Measurements from ENCODE around the gene FGFBP1. TPM values are rescaled to one million over a fixed set of nuclear protein-coding genes. Genes with fewer than 3 reads are reported as not detected.

The FGFBP1 gene
- total RNA-seq, 4 donors from 2014 or later = 28.7 to 178 (median 113) TPM

DNA sequence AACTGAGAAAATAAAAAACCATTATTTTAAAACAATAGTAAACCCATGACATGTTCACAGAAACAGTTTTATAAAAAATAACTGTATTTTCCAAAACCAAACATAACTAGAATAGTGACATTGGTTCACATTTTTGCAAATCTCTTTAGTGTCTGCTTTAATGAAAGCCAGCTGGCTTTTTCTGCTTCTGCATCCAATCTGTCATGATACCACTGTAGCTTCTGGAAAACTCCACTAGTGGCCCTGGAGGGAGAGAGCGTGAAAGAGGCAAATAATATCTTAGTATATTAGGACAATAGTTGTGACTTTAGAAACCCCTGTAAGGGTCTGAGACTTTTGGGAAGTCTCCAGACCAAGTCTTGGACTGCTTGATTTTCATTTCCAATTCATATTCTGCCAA, 31.1 kb downstream of the FGFBP1 start:
- no peak for DNase-seq (ENCODE audit: low spot score in 2 of 2)
- Histone ChIP-seq H3K4me1 (peaks cover 15% of the 10 kb centered on the region), H3K27me3 (peaks cover 3% of the 10 kb centered on the region), H3K36me3 (no peaks in the 10 kb centered on the region), H3K9me3 (no peaks in the 10 kb centered on the region), H3K27ac (no peak overlapping the region), H3K4me3 (no peak overlapping the region)
- WGBS = 67% methylated on average over 1 of the region's 1 CpG
- TF ChIP-seq POLR2AphosphoS5 (IDR thresholded peaks at IDR 0.05) (no peak), POLR2A (IDR thresholded peaks at IDR 0.05) (no peak), EP300 (IDR thresholded peaks at IDR 0.05) (no peak)
- TF ChIP-seq, protein P1, sequence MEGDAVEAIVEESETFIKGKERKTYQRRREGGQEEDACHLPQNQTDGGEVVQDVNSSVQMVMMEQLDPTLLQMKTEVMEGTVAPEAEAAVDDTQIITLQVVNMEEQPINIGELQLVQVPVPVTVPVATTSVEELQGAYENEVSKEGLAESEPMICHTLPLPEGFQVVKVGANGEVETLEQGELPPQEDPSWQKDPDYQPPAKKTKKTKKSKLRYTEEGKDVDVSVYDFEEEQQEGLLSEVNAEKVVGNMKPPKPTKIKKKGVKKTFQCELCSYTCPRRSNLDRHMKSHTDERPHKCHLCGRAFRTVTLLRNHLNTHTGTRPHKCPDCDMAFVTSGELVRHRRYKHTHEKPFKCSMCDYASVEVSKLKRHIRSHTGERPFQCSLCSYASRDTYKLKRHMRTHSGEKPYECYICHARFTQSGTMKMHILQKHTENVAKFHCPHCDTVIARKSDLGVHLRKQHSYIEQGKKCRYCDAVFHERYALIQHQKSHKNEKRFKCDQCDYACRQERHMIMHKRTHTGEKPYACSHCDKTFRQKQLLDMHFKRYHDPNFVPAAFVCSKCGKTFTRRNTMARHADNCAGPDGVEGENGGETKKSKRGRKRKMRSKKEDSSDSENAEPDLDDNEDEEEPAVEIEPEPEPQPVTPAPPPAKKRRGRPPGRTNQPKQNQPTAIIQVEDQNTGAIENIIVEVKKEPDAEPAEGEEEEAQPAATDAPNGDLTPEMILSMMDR (IDR thresholded peaks at IDR 0.05) = no peak

DNA sequence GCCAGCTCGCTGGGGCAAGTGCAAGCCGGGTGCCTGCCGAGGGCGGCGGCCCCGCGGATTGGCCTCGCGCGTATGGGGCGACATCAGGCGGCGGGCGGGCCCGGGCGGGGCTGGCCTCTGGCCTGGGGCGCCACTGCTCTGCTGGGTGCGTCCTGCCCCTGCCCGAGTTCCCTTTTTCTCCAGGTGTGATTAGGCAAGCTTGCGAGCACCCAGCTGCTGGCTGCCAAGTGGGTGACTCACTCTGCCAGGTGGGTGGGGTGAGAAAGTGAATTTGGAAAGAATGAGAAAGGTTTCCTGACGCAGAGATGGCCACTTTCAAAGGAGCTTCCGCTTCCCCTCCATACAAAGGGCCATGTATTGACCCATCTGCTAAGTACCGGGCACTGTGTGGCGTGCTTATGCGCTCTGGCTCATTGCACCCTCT, 32.5 kb downstream of the FGFBP1 start:
- WGBS = 41% methylated on average over 20 of the region's 25 CpGs
- Histone ChIP-seq H3K27ac (no peak overlapping the region), H3K27me3 (peaks cover 3% of the 10 kb centered on the region), H3K4me1 (peaks cover 15% of the 10 kb centered on the region), H3K4me3 (peak overlapping the region; percentile 33), H3K9me3 (no peaks in the 10 kb centered on the region), H3K36me3 (no peaks in the 10 kb centered on the region)
- TF ChIP-seq EP300 (IDR thresholded peaks at IDR 0.05) (no peak), POLR2AphosphoS5 (IDR thresholded peaks at IDR 0.05) (peak in 2 of 3 donors; percentile 25 to 55), POLR2A (IDR thresholded peaks at IDR 0.05) (no peak)
- TF ChIP-seq, protein P1 (IDR thresholded peaks at IDR 0.05) = no peak
- peak; percentile 73 to 74 for DNase-seq (ENCODE audit: low spot score in 2 of 2)

DNA sequence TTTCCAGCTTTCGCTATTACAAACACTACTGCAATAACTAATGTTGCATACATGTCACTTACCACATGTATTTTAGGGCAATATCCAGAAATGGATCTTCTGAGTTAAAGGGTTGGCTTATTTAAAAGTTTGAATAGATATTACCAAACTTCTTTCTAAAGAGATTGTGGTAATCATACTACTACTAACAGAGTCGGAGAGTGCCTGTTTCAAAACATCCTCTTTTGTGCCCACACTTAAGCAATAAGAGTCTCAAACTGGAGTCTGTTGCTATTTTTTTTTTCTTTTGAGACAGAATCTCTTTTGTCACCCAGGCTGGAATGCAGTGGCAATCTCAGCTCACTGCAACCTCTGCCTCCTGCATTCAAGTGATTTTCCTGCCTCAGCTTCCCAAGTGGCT, 35.8 kb downstream of the FGFBP1 start:
- Histone ChIP-seq H3K4me3 (no peak overlapping the region), H3K27ac (no peak overlapping the region), H3K27me3 (peaks cover 3% of the 10 kb centered on the region), H3K9me3 (no peaks in the 10 kb centered on the region), H3K36me3 (no peaks in the 10 kb centered on the region), H3K4me1 (peaks cover 15% of the 10 kb centered on the region)
- DNase-seq (ENCODE audit: low spot score in 2 of 2) = no peak
- WGBS = 54% methylated on average over 2 of the region's 2 CpGs
- TF ChIP-seq, protein P1 (IDR thresholded peaks at IDR 0.05) = no peak
- TF ChIP-seq POLR2AphosphoS5 (IDR thresholded peaks at IDR 0.05) = no peak
- TF ChIP-seq POLR2A (IDR thresholded peaks at IDR 0.05) = no peak

DNA sequence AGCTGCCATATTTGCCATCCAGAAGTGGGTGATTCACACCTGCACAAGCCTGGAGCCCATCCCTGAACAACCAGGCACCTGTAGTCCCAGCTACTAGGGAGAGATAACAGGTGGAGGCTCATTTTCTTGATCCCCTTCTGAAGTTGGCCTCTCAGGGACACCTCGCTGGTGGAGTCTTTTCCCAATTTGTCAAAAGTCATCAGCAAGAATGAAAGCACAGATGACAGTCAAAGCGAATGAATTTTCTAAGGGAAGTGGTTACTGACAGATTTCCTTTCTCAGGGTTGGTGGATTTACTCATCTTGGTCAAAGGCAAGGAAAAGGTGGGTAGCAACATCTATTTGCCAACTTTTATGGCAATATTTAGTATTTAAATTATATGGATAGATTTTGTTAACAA, 36.5 kb downstream of the FGFBP1 start:
- Histone ChIP-seq H3K4me3 (no peak overlapping the region), H3K9me3 (no peaks in the 10 kb centered on the region), H3K4me1 (peaks cover 15% of the 10 kb centered on the region), H3K36me3 (no peaks in the 10 kb centered on the region), H3K27ac (no peak overlapping the region), H3K27me3 (peaks cover 3% of the 10 kb centered on the region)
- WGBS = 82% methylated on average over 2 of the region's 2 CpGs
- TF ChIP-seq POLR2AphosphoS5 (IDR thresholded peaks at IDR 0.05) = no peak
- TF ChIP-seq EP300 (IDR thresholded peaks at IDR 0.05) = no peak
- no peak for TF ChIP-seq POLR2A (IDR thresholded peaks at IDR 0.05)
- TF ChIP-seq, protein P1 (IDR thresholded peaks at IDR 0.05) = no peak
- no peak for DNase-seq (ENCODE audit: low spot score in 2 of 2)

DNA sequence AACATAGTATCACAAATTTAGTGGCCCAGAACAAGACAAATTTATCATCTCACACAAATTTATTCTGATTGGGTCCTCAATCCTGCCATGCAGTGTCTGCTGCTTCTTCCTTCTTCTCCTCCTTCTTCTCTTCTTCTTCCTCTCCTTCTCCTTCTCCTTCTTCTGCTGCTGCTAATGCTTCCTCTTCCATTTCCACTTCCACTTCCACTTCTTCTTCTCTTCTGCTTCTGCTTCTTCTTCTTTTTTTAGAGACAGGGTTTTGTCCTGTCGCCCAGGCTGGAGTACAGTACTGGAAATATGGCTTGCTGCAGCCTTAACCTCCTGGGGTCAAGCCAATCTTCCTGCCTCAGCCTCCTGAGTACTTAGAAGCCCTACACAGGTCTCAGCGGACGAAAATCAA, 37.5 kb downstream of the FGFBP1 start:
- WGBS = 91% methylated on average over 3 of the region's 3 CpGs
- H3K4me3 ChIP-seq = no peak overlapping the region
- H3K9me3 ChIP-seq = no peaks in the 10 kb centered on the region
- no peak overlapping the region for H3K27ac ChIP-seq
- H3K4me1 ChIP-seq = peaks cover 6% of the 10 kb centered on the region
- H3K27me3 ChIP-seq = peaks cover 3% of the 10 kb centered on the region
- TF ChIP-seq POLR2AphosphoS5 (IDR thresholded peaks at IDR 0.05) = no peak
- no peak for TF ChIP-seq POLR2A (IDR thresholded peaks at IDR 0.05)
- TF ChIP-seq, protein P1 (IDR thresholded peaks at IDR 0.05) = no peak
- TF ChIP-seq EP300 (IDR thresholded peaks at IDR 0.05) = no peak
- no peaks in the 10 kb centered on the region for H3K36me3 ChIP-seq
- DNase-seq (ENCODE audit: low spot score in 2 of 2) = no peak
